Neuronal stem cell (in vitro differentiated cells): Measurements from ENCODE around the gene PTPRR.

Experiments
- DNase-seq: peaks from one replicate; pipeline ENCODE4 v3.0.0-alpha.2; 2013; ENCODE audit warnings: low spot score
- H2AFZ ChIP-seq: one replicate; pipeline ENCODE4 v1.6.1; 2013; ENCODE audit warnings: mild to moderate bottlenecking, low read length, inconsistent platforms
- H2AK5ac ChIP-seq: 2 replicates; pipeline ENCODE4 v1.6.1; 2013; ENCODE audit warnings: low read depth, mild to moderate bottlenecking, inconsistent platforms, low read length, moderate library complexity, mixed read lengths
- H2BK120ac ChIP-seq: 2 replicates; pipeline ENCODE4 v1.6.1; 2013; ENCODE audit warnings: low read depth, mild to moderate bottlenecking, inconsistent platforms, low read length, moderate library complexity, mixed read lengths
- H2BK12ac ChIP-seq: one replicate; pipeline ENCODE4 v1.6.1; 2013; ENCODE audit warnings: low read length, inconsistent platforms
- H2BK15ac ChIP-seq: 2 replicates; pipeline ENCODE4 v1.6.1; 2013; ENCODE audit warnings: mild to moderate bottlenecking, low read length, inconsistent platforms, mixed read lengths
- H2BK5ac ChIP-seq: one replicate; pipeline ENCODE4 v1.6.1; 2013; ENCODE audit warnings: inconsistent platforms, mild to moderate bottlenecking, low read length, moderate library complexity
- H3K14ac ChIP-seq: one replicate; pipeline ENCODE4 v1.6.1; 2013; ENCODE audit warnings: low read length, inconsistent platforms
- H3K18ac ChIP-seq: 2 replicates; pipeline ENCODE4 v1.6.1; 2013; ENCODE audit warnings: low read length, inconsistent platforms
- H3K23ac ChIP-seq: 2 replicates; pipeline ENCODE4 v1.6.1; 2013; ENCODE audit warnings: low read depth, mild to moderate bottlenecking, mixed read lengths, low read length, inconsistent platforms; ENCODE audit not compliant: poor library complexity
- H3K27ac ChIP-seq: replicated peaks from 3 replicates; pipeline ENCODE4 v1.5.1; 2013; ENCODE audit warnings: low read length, inconsistent platforms
- H3K27me3 ChIP-seq, 3 experiments: 2 replicates each; pipeline ENCODE4 v1.6.1; 2013; ENCODE audit warnings: low read length in 3 of 3, mild to moderate bottlenecking in 2 of 3, inconsistent platforms in 1 of 3, low read depth in 1 of 3, mixed read lengths in 1 of 3, moderate library complexity in 1 of 3; ENCODE audit not compliant: control insufficient read depth in 3 of 3, insufficient read depth in 3 of 3
- H3K36me3 ChIP-seq, 2 donors: replicated peaks in 1 of 2; 2 replicates each; pipeline ENCODE4 v1.6.1; 2013; ENCODE audit warnings: low read length in 2 of 2; ENCODE audit not compliant: control insufficient read depth in 2 of 2, insufficient read depth in 2 of 2
- H3K4ac ChIP-seq: 2 replicates; pipeline ENCODE4 v1.6.1; 2013; ENCODE audit warnings: inconsistent platforms, mild to moderate bottlenecking, low read length, moderate library complexity
- H3K4me1 ChIP-seq, 2 donors: 1 replicate in 1 of 2; 2 replicates in 1 of 2; pipeline ENCODE4 v1.6.1; 2013; ENCODE audit warnings: low read length in 2 of 2, low read depth in 1 of 2; ENCODE audit not compliant: control insufficient read depth in 2 of 2, insufficient read depth in 1 of 2
- H3K4me2 ChIP-seq: one replicate; pipeline ENCODE4 v1.6.1; 2013; ENCODE audit warnings: mild to moderate bottlenecking, low read length, inconsistent platforms; ENCODE audit not compliant: insufficient read depth, poor library complexity, severe bottlenecking
- H3K4me3 ChIP-seq, 2 donors: 2 replicates each; pipeline ENCODE4 v1.5.1; 2013; ENCODE audit warnings: low read length in 2 of 2, mild to moderate bottlenecking in 2 of 2, inconsistent platforms in 1 of 2, moderate library complexity in 1 of 2
- H3K79me1 ChIP-seq: one replicate; pipeline ENCODE4 v1.6.1; 2013; ENCODE audit warnings: low read depth, mild to moderate bottlenecking, inconsistent platforms, low read length, moderate library complexity
- H3K9ac ChIP-seq: one replicate; pipeline ENCODE4 v1.6.1; 2013; ENCODE audit warnings: mild to moderate bottlenecking, low read depth, low read length, inconsistent platforms; ENCODE audit not compliant: poor library complexity
- H3K9me3 ChIP-seq, 2 donors: replicated peaks in 1 of 2; 2 replicates each; pipeline versions ENCODE3 to v1.6.1; 2013; ENCODE audit warnings: low read length in 2 of 2, mild to moderate bottlenecking in 2 of 2, inconsistent platforms in 1 of 2, low read depth in 1 of 2, mixed read lengths in 1 of 2, moderate library complexity in 1 of 2; ENCODE audit not compliant: control insufficient read depth in 2 of 2, insufficient read depth in 1 of 2
- H4K8ac ChIP-seq: one replicate; pipeline ENCODE4 v1.6.1; 2013; ENCODE audit warnings: low read depth, mild to moderate bottlenecking, inconsistent platforms, low read length, moderate library complexity
- H4K91ac ChIP-seq: one replicate; pipeline ENCODE4 v1.6.1; 2013; ENCODE audit warnings: low read length, low read depth, mild to moderate bottlenecking, inconsistent platforms; ENCODE audit not compliant: poor library complexity
- WGBS, 2 donors: extraction: QIAGEN DNeasy Blood & Tissue Kit; methylation state at CpG; one replicate each; pipeline ENCODE4 v1.1.7; 2013; ENCODE audit warnings: missing lambda C conversion rate in 2 of 2, mixed read lengths in 1 of 2; ENCODE audit not compliant: insufficient read length in 2 of 2, insufficient replicate concordance in 1 of 2; ENCODE audit errors: extremely low coverage in 2 of 2; 5-methylcytosine and 5-hydroxymethylcytosine counted together

The PTPRR gene

DNA sequence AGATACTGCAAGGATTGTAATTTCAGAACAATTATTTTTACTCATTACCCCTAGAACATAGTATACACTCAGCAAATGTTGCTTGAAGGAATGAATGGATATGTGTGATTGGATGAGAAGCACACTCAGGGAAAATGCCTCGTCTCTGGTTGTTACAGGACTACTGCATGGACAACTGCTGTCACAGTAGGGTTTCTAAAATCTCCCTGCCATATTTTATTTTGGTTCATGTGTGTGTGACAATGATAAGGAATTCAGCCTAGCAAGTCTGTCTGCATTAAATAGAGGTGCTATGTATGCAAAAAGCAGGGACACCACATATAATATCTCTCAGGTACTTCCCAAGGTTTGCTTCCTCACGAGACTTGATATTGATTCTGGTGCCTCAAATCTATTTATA, 1.4 kb downstream of the PTPRR start:
- Histone ChIP-seq H3K79me1 (no peaks in the 10 kb centered on the region), H3K4ac (no peak overlapping the region), H4K8ac (no peak overlapping the region), H3K4me3 (no peak overlapping the region), H3K27ac (no peak overlapping the region), H3K9me3 (no peaks in the 10 kb centered on the region), H2AK5ac (no peak overlapping the region), H2AFZ (no peak overlapping the region), H3K27me3 (peaks cover 0 to 33% (median 5%) of the 10 kb centered on the region in 3 experiments), H2BK120ac (no peak overlapping the region), H3K23ac (no peak overlapping the region), H3K4me1 (peaks cover 0 to 8% of the 10 kb centered on the region in 2 donors), H2BK15ac (no peak overlapping the region), H3K9ac (no peak overlapping the region), H3K36me3 (no peaks in the 10 kb centered on the region), H3K4me2 (no peak overlapping the region), H2BK5ac (no peak overlapping the region), H3K14ac (no peak overlapping the region), H3K18ac (no peak overlapping the region), H2BK12ac (no peak overlapping the region), H4K91ac (no peak overlapping the region)
- no CpG with 5 or more reads among the region's 2 CpGs for WGBS, 2 donors
- DNase-seq, result no peak

DNA sequence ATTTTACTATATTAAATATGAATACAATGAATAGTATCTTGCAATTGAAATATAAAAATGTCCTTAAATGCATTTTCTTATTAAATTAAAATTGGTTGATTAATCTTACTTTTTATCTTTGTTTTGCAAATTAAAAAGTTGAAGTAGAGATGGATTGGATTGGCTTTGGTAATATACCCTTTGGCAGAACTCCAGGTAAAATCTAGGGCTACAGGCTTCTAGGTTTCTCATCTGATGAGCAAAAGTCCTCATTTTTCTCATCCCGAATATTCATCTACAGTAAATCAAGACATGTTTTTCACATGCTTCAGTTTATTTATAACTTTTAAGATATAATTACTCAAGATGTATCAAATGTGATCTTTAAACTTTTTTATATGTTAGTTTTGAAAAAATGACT, 2.2 kb downstream of the PTPRR start:
- Histone ChIP-seq H3K9ac (no peak overlapping the region), H2AK5ac (no peak overlapping the region), H3K27ac (no peak overlapping the region), H3K18ac (no peak overlapping the region), H2BK5ac (no peak overlapping the region), H3K36me3 (no peaks in the 10 kb centered on the region), H2BK120ac (no peak overlapping the region), H4K91ac (no peak overlapping the region), H2AFZ (no peak overlapping the region), H2BK15ac (no peak overlapping the region), H3K79me1 (no peaks in the 10 kb centered on the region), H3K9me3 (no peaks in the 10 kb centered on the region), H3K23ac (no peak overlapping the region), H4K8ac (no peak overlapping the region), H3K4me3 (no peak overlapping the region), H3K27me3 (peaks cover 0 to 33% (median 5%) of the 10 kb centered on the region in 3 experiments), H3K4me2 (no peak overlapping the region), H2BK12ac (no peak overlapping the region), H3K14ac (no peak overlapping the region), H3K4me1 (peaks cover 0 to 8% of the 10 kb centered on the region in 2 donors), H3K4ac (no peak overlapping the region)
- no peak for DNase-seq
- WGBS, 2 donors, result no CpG with 5 or more reads among the region's 1 CpG

DNA sequence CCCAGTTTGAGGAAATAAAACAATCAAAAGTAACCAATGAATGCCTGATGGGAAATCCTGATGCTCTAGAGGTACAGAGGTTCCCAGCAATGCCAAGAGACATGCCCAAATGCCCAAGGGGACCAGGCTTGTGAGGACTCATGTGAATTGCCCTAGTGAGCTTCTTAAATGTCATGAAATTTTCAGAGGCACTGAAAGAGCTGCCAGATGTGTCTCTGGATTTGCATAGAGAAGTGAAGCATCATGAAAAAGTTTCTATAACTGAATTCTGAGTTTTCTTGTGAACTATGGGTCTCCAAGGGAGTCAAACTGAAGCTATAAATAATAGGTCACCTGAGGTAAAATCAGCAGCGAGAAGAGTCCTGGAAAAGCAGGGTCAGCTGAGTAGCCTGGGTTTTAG, 9.9 kb downstream of the PTPRR start:
- Histone ChIP-seq H2AK5ac (no peak overlapping the region), H3K4me2 (no peak overlapping the region), H3K36me3 (no peaks in the 10 kb centered on the region), H2BK5ac (no peak overlapping the region), H3K4me1 (peaks cover 0 to 2% of the 10 kb centered on the region in 2 donors), H2BK120ac (no peak overlapping the region), H3K23ac (no peak overlapping the region), H2AFZ (no peak overlapping the region), H3K4ac (no peak overlapping the region), H3K4me3 (no peak overlapping the region), H3K9ac (no peak overlapping the region), H3K9me3 (no peaks in the 10 kb centered on the region), H3K14ac (no peak overlapping the region), H3K18ac (no peak overlapping the region), H3K27ac (no peak overlapping the region), H4K91ac (no peak overlapping the region), H2BK15ac (no peak overlapping the region), H3K79me1 (no peaks in the 10 kb centered on the region), H4K8ac (no peak overlapping the region), H2BK12ac (no peak overlapping the region), H3K27me3 (no peaks in the 10 kb centered on the region)
- no peak for DNase-seq
- no CpG with 5 or more reads among the region's 1 CpG for WGBS, 2 donors

DNA sequence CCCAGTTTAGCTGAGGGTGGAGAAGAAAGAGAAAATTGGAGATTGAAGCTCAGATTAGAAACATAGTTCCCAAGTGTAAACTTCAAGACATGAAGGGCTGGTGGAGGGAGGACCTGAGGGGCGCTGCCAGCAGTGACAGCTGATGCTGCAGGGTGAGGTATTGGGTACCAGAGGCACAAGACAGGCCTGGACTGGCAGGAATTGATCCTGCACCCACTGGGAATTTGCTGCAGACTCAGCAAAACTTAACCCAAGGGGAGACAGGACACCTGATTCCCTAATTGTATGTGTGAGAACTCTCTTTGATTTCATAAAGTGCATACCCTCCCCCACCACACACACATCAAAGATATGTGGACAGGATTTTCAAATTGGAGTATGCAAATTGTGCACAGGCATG, 11.6 kb downstream of the PTPRR start:
- H4K91ac ChIP-seq, result no peak overlapping the region
- H3K9me3 ChIP-seq, result no peaks in the 10 kb centered on the region
- no peak overlapping the region for H3K18ac ChIP-seq
- no peak for DNase-seq
- H4K8ac ChIP-seq, result no peak overlapping the region
- H3K27me3 ChIP-seq, result no peaks in the 10 kb centered on the region
- H3K79me1 ChIP-seq, result no peaks in the 10 kb centered on the region
- no peak overlapping the region for H2BK12ac ChIP-seq
- no peak overlapping the region for H3K9ac ChIP-seq
- H2BK120ac ChIP-seq, result no peak overlapping the region
- no peak overlapping the region for H2AFZ ChIP-seq
- H3K4me3 ChIP-seq, result no peak overlapping the region
- no CpG with 5 or more reads among the region's 1 CpG for WGBS, 2 donors
- no peak overlapping the region for H3K27ac ChIP-seq
- no peaks in the 10 kb centered on the region for H3K36me3 ChIP-seq
- no peak overlapping the region for H3K14ac ChIP-seq
- H2BK15ac ChIP-seq, result no peak overlapping the region
- H3K4me2 ChIP-seq, result no peak overlapping the region
- peaks cover 0 to 2% of the 10 kb centered on the region in 2 donors for H3K4me1 ChIP-seq
- no peak overlapping the region for H3K23ac ChIP-seq
- no peak overlapping the region for H3K4ac ChIP-seq
- no peak overlapping the region for H2BK5ac ChIP-seq
- no peak overlapping the region for H2AK5ac ChIP-seq
